ENCODE results near the gene IGSF10.
"Not testable (repeated sequence)": the region's sequence is repeated elsewhere in the genome, so short reads cannot be mapped to it uniquely, and the experiment has no call there.

Gene IGSF10, protein sequence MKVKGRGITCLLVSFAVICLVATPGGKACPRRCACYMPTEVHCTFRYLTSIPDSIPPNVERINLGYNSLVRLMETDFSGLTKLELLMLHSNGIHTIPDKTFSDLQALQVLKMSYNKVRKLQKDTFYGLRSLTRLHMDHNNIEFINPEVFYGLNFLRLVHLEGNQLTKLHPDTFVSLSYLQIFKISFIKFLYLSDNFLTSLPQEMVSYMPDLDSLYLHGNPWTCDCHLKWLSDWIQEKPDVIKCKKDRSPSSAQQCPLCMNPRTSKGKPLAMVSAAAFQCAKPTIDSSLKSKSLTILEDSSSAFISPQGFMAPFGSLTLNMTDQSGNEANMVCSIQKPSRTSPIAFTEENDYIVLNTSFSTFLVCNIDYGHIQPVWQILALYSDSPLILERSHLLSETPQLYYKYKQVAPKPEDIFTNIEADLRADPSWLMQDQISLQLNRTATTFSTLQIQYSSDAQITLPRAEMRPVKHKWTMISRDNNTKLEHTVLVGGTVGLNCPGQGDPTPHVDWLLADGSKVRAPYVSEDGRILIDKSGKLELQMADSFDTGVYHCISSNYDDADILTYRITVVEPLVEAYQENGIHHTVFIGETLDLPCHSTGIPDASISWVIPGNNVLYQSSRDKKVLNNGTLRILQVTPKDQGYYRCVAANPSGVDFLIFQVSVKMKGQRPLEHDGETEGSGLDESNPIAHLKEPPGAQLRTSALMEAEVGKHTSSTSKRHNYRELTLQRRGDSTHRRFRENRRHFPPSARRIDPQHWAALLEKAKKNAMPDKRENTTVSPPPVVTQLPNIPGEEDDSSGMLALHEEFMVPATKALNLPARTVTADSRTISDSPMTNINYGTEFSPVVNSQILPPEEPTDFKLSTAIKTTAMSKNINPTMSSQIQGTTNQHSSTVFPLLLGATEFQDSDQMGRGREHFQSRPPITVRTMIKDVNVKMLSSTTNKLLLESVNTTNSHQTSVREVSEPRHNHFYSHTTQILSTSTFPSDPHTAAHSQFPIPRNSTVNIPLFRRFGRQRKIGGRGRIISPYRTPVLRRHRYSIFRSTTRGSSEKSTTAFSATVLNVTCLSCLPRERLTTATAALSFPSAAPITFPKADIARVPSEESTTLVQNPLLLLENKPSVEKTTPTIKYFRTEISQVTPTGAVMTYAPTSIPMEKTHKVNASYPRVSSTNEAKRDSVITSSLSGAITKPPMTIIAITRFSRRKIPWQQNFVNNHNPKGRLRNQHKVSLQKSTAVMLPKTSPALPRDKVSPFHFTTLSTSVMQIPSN (N-terminal part only)

DNA sequence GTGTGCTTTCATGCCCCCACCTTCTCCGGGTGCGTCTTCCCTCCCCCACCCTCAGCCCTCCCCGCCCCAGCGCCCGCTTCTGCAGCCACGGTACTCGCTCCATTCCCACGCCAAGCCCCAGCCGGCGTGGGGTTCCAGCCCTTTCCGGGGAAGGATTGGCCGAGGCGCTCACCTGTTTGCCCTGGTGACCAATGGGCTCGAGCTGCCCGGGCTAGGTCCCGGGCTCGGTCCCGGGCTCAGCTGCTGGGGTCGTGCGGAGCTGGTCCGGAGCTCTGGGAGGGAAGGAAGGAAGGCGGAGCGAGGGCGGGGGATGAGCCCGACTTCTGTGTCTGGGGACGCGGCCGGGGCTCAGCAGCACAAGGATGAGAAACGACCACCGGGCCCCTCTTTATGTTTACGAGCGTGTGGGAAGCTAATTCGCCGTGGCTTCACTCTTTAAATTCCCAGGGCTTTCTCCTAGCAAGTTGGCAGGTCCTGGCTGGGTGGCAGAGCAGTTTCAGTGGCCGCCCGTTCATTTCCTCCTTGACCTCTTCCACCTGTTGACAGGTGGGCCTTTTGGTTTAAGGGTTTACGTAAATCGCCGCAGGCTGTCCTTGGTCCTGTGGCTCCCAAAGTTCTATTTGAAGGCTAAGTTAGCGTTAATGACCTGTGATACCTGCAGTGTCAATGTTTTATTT lies at the start of gene IGSF10:
TSS of gene IGSF10 (minus strand) at position 288 of the 677 bp plus-strand sequence. CDS start 2,352 bp downstream, outside the sequence.
- TF ChIP-seq, protein P1, sequence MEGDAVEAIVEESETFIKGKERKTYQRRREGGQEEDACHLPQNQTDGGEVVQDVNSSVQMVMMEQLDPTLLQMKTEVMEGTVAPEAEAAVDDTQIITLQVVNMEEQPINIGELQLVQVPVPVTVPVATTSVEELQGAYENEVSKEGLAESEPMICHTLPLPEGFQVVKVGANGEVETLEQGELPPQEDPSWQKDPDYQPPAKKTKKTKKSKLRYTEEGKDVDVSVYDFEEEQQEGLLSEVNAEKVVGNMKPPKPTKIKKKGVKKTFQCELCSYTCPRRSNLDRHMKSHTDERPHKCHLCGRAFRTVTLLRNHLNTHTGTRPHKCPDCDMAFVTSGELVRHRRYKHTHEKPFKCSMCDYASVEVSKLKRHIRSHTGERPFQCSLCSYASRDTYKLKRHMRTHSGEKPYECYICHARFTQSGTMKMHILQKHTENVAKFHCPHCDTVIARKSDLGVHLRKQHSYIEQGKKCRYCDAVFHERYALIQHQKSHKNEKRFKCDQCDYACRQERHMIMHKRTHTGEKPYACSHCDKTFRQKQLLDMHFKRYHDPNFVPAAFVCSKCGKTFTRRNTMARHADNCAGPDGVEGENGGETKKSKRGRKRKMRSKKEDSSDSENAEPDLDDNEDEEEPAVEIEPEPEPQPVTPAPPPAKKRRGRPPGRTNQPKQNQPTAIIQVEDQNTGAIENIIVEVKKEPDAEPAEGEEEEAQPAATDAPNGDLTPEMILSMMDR (IDR thresholded peaks at IDR 0.05; ENCODE audit: low read depth, low read length), result no peak
- H3K4me3 ChIP-seq (ENCODE audit: low read depth, low read length), result no peak within 1 kb of the TSS

DNA sequence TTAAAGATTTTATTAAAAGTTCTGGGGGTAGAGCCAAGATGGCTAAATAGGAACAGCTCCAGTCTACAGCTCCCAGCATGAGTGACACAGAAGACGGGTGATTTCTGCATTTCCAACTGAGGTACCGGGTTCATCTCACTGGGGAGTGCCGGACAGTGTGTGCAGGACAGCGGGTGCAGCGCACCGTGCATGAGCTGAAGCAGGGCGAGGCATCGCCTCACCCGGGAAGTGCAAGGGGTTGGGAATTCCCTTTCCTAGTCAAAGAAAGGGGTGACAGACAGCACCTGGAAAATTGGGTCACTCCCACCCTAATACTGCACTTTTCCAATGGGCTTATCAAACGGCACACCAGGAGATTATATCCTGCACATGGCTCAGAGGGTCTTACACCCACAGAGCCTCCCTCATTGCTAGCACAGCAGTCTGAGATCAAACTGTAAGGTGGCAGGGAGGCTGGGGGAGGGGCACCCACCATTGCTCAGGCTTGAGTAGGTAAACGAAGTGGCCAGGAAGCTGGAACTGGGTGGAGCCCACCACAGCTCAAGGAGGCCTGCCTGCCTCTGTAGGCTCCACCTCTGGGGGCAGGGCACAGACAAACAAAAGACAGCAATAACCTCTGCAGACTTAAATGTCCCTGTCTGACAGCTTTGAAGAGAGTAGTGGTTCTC lies 48.7 kb upstream of the IGSF10 start:
- H3K4me3 ChIP-seq (ENCODE audit: low read depth, low read length), result not testable (repeated sequence)

DNA sequence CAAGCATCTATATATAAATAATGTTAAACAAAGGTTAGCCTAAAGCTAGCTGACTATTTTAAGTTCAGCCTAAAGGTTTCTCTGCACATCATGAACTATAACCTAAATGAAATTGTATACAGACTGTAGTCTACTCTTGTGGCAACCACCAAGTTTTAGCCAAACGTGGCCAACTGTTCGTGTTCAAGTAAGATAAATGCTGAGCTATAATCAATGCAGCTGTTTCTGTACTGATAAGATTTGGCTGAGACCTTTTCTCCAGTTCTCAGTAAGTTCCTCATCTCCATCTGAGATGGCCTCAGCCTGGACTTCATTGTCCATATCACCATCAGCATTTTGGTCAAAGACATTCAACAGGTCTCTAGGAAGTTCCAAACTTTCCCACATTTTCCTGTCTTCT lies 43.7 kb upstream of the IGSF10 start:
- no peak overlapping the region for H3K4me3 ChIP-seq (ENCODE audit: low read depth, low read length)
- TF ChIP-seq, protein P1 (IDR thresholded peaks at IDR 0.05; ENCODE audit: low read depth, low read length), result no peak

DNA sequence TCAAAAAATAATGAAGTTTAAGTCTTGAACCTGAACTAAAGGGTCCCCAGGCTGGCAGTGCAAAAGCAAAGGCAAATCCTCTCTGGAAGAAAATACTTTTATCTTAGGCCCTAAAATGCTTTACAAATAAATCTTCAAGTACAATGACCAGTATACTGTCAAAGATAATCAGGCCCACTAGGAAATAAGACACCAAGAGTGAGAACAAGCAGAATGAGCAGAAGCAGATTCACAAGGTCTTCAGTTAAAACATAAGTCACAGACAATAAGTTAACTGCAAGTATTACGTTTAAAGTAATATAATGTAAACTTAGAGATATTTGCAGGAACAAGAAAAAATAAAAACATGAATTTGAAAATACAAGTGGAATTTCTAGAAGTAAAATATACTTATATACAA lies 42.2 kb upstream of the IGSF10 start:
- TF ChIP-seq, protein P1 (IDR thresholded peaks at IDR 0.05; ENCODE audit: low read depth, low read length), result no peak
- no peak overlapping the region for H3K4me3 ChIP-seq (ENCODE audit: low read depth, low read length)

DNA sequence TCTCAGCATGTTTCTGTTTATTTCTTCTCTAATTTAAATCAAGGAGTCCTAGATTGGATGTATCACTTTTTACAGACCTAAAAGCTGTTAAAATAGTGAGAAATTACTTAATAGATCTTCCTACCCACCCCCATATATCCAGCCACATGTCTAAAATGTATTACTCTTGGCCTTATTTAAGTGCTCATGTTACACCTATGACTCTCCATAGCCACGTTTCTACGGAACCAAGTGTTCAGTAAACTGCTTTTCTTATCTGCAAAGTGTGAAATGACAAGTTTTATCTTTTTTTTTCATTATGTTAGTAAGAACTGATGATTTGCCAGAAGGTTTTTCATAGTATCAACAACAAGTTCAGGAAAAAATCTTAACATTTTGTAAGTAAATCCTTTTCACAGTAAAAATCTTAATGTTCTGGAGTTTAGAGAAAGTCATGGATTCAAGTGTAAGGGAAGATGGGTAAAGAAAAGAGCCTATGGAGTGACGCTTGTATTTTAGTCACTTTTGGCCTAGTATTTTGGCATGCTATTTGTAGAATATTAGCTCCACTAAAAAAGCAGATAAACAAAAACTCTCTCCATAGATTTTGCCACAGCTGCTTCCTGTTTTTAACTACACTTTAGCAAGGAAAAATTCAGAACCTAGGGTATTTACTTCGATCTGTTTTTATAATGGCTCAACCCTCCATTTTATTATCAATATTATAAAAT lies 41.2 kb upstream of the IGSF10 start:
- TF ChIP-seq, protein P1 (IDR thresholded peaks at IDR 0.05; ENCODE audit: low read depth, low read length), result no peak
- H3K4me3 ChIP-seq (ENCODE audit: low read depth, low read length), result no peak overlapping the region

DNA sequence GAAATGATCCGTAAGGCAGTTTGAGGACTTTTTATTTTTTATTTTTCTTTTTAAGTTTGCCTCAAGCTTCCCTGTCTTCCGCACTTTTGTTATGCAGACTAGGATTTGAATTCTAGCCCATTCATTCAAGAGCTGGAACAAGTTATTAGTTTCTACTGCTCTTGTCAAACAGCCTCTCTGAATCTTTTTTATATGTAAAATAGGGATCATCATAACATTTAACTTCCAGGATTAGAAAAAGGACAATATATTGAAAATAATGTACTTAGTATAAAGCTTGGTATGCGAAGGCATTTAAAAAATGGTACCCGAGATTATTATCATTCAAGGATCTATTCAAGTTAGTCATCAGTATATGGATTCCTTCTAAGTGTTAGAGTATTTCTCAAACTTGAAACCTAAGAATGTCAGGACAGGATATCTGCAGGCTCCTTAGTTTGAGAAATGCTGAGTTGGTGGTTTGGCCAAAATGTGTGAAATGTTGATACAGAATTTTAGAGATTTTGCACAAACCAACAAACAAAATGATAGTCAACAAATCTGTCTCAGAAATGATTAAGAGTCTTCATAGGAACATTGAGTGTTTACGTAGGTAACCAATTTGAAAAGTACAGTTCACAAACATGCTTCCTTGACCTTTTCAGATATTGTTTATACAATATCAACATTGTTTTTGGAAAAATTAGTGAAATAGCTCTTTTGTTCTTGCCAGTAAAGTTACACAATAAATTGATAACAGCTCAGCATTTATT lies 40.5 kb upstream of the IGSF10 start:
- TF ChIP-seq, protein P1 (IDR thresholded peaks at IDR 0.05; ENCODE audit: low read depth, low read length), result no peak
- no peak overlapping the region for H3K4me3 ChIP-seq (ENCODE audit: low read depth, low read length)
